Activated CD4-positive, alpha-beta memory T cell treated with anti-CD3 and anti-CD28 coated beads for 36 hours (primary cell): Measurements from ENCODE around the gene OR2W3. TPM values are rescaled to one million over a fixed set of nuclear protein-coding genes. Genes with fewer than 3 reads are reported as not detected.

ENCODE experiments used
- CTCF ChIA-PET: fragments of 350-600 bp; sonication (Branson Sonifier 250); formaldehyde crosslinking; loops from one replicate; lab custom pipeline; 2021; ENCODE audit warnings: antibody characterized with exemption, inconsistent platforms; lab: Charles Lee
- POLR2A ChIA-PET: fragments of 350-600 bp; sonication (Branson Sonifier 250); formaldehyde crosslinking; loops from one replicate; lab custom pipeline; 2021; ENCODE audit warnings: antibody characterized with exemption; lab: Charles Lee
- DNase-seq: peaks from one replicate; pipeline ENCODE4 v3.0.0-alpha.2; 2020
- H3K27ac Mint-ChIP-seq: one replicate; pipeline ENCODE4 v1.8.0; 2021; ENCODE audit warnings: mixed read lengths
- H3K27me3 Mint-ChIP-seq: one replicate; pipeline ENCODE4 v1.8.0; 2021; ENCODE audit warnings: mixed read lengths
- H3K36me3 Mint-ChIP-seq: one replicate; pipeline ENCODE4 v1.8.0; 2021; ENCODE audit warnings: mixed read lengths
- H3K4me1 Mint-ChIP-seq: one replicate; pipeline ENCODE4 v1.8.0; 2021; ENCODE audit warnings: low read depth, mixed read lengths
- H3K4me3 Mint-ChIP-seq: one replicate; pipeline ENCODE4 v1.8.0; 2021; ENCODE audit warnings: mild to moderate bottlenecking, mixed read lengths
- H3K9me3 Mint-ChIP-seq: one replicate; pipeline ENCODE4 v1.8.0; 2021; ENCODE audit warnings: mixed read lengths
- intact Hi-C: fragments of 100-400 bp; cut with micrococcal nuclease; formaldehyde crosslinking; loops from one replicate; pipeline ENCODE4 v1.15.1; 2023
- total RNA-seq, 2 experiments: library from RNA; stranded (reverse); gene quantifications; one replicate each; pipeline ENCODE4 v1.2.3, GENCODE V29; 2021

The OR2W3 gene
- total RNA-seq, 2 experiments from 2014 or later: not detected

GRCh38 chr1:247884797-247885413 is 10.5 kb upstream of the OR2W3 start:
- ChIA-PET POLR2A (no interaction called here), CTCF (no interaction called here)
- no peaks in the 10 kb centered on the region for H3K27me3 Mint-ChIP-seq
- no peak for DNase-seq
- H3K4me1 Mint-ChIP-seq: no peaks in the 10 kb centered on the region
- H3K36me3 Mint-ChIP-seq: no peaks in the 10 kb centered on the region
- intact Hi-C loops: no loop called here
- H3K27ac Mint-ChIP-seq: no peak overlapping the region
- H3K4me3 Mint-ChIP-seq: no peak overlapping the region
- H3K9me3 Mint-ChIP-seq: no peaks in the 10 kb centered on the region

- no peaks in the 10 kb centered on the region for H3K4me1 Mint-ChIP-seq
- no peak overlapping the region for H3K27ac Mint-ChIP-seq
- no peaks in the 10 kb centered on the region for H3K36me3 Mint-ChIP-seq
- POLR2A ChIA-PET: no interaction called here
- no peaks in the 10 kb centered on the region for H3K27me3 Mint-ChIP-seq
- CTCF ChIA-PET: no interaction called here
- intact Hi-C loops: no loop called here
- no peak overlapping the region for H3K4me3 Mint-ChIP-seq
- no peaks in the 10 kb centered on the region for H3K9me3 Mint-ChIP-seq
- no peak for DNase-seq
These were observed 589 bp downstream of the OR2W3 start for GRCh38 chr1:247895976-247896375.

- ChIA-PET CTCF (no interaction called here), POLR2A (no interaction called here)
- H3K4me1 Mint-ChIP-seq: peaks cover 16% of the 10 kb centered on the region
- H3K36me3 Mint-ChIP-seq: no peaks in the 10 kb centered on the region
- no peak for DNase-seq
- no peak overlapping the region for H3K4me3 Mint-ChIP-seq
- no peak overlapping the region for H3K27ac Mint-ChIP-seq
- peaks cover 9% of the 10 kb centered on the region for H3K9me3 Mint-ChIP-seq
- no peaks in the 10 kb centered on the region for H3K27me3 Mint-ChIP-seq
- intact Hi-C loops: no loop called here
These were observed 8.7 kb downstream of the OR2W3 start for GRCh38 chr1:247904122-247904521.

GRCh38 chr1:247905181-247905580 is 9.8 kb downstream of the OR2W3 start:
- Mint-ChIP-seq H3K4me3 (no peak overlapping the region), H3K36me3 (no peaks in the 10 kb centered on the region), H3K4me1 (peaks cover 16% of the 10 kb centered on the region), H3K27ac (no peak overlapping the region), H3K27me3 (no peaks in the 10 kb centered on the region), H3K9me3 (peaks cover 9% of the 10 kb centered on the region)
- CTCF ChIA-PET: no interaction called here
- no peak for DNase-seq
- POLR2A ChIA-PET: no interaction called here
- intact Hi-C loops: loop anchor here (5.0 kb wide), 1 partner anchor 493 kb away; no protein-coding TSS in a partner anchor

GRCh38 chr1:247905910-247906503 is 10.6 kb downstream of the OR2W3 start:
- Mint-ChIP-seq H3K36me3 (no peaks in the 10 kb centered on the region), H3K4me1 (peaks cover 16% of the 10 kb centered on the region), H3K27me3 (no peaks in the 10 kb centered on the region), H3K4me3 (peak overlapping the region; percentile 24), H3K9me3 (peaks cover 9% of the 10 kb centered on the region), H3K27ac (peak overlapping the region; percentile 51)
- intact Hi-C loops: loop anchor here (5.0 kb wide), 1 partner anchor 494 kb away; no protein-coding TSS in a partner anchor
- POLR2A ChIA-PET: no interaction called here
- DNase-seq: no peak
- CTCF ChIA-PET: interaction anchor here (1.3 kb wide), 1 partner anchor 31 kb away, joined by 5 read pairs; no protein-coding TSS in a partner anchor

- peak; percentile 50 for DNase-seq
- Mint-ChIP-seq H3K27ac (peak overlapping the region; percentile 51), H3K4me3 (peak overlapping the region; percentile 24), H3K4me1 (peaks cover 16% of the 10 kb centered on the region), H3K36me3 (no peaks in the 10 kb centered on the region), H3K27me3 (no peaks in the 10 kb centered on the region), H3K9me3 (peaks cover 9% of the 10 kb centered on the region)
- POLR2A ChIA-PET: no interaction called here
- intact Hi-C loops: loop anchor here (5.0 kb wide), 1 partner anchor 494 kb away; no protein-coding TSS in a partner anchor
- CTCF ChIA-PET: interaction anchor here (1.3 kb wide), 1 partner anchor 31 kb away, joined by 5 read pairs; no protein-coding TSS in a partner anchor
These were observed 11.2 kb downstream of the OR2W3 start for GRCh38 chr1:247906504-247907047.

GRCh38 chr1:247908766-247909165 is 13.4 kb downstream of the OR2W3 start:
- Mint-ChIP-seq H3K9me3 (peaks cover 9% of the 10 kb centered on the region), H3K36me3 (no peaks in the 10 kb centered on the region), H3K4me1 (peaks cover 16% of the 10 kb centered on the region), H3K27ac (no peak overlapping the region), H3K27me3 (no peaks in the 10 kb centered on the region), H3K4me3 (no peak overlapping the region)
- intact Hi-C loops: loop anchor here (5.0 kb wide), 1 partner anchor 496 kb away; no protein-coding TSS in a partner anchor
- ChIA-PET CTCF (no interaction called here), POLR2A (no interaction called here)
- no peak for DNase-seq

- POLR2A ChIA-PET: no interaction called here
- DNase-seq: no peak
- intact Hi-C loops: no loop called here
- H3K27me3 Mint-ChIP-seq: peaks cover 5% of the 10 kb centered on the region
- H3K4me3 Mint-ChIP-seq: no peak overlapping the region
- no peaks in the 10 kb centered on the region for H3K4me1 Mint-ChIP-seq
- no peaks in the 10 kb centered on the region for H3K36me3 Mint-ChIP-seq
- no peaks in the 10 kb centered on the region for H3K9me3 Mint-ChIP-seq
- CTCF ChIA-PET: interaction anchor here (1.5 kb wide), 1 partner anchor 524 kb away, joined by 3 read pairs; no protein-coding TSS in a partner anchor
- H3K27ac Mint-ChIP-seq: no peak overlapping the region
These were observed 18.4 kb downstream of the OR2W3 start for GRCh38 chr1:247913786-247914185.

GRCh38 chr1:247914941-247915662 is 19.7 kb downstream of the OR2W3 start:
- DNase-seq: no peak
- ChIA-PET CTCF (interaction anchor here (1.5 kb wide), 1 partner anchor 525 kb away, joined by 3 read pairs; no protein-coding TSS in a partner anchor), POLR2A (no interaction called here)
- H3K4me1 Mint-ChIP-seq: no peaks in the 10 kb centered on the region
- peaks cover 7% of the 10 kb centered on the region for H3K27me3 Mint-ChIP-seq
- no peaks in the 10 kb centered on the region for H3K9me3 Mint-ChIP-seq
- intact Hi-C loops: no loop called here
- no peak overlapping the region for H3K27ac Mint-ChIP-seq
- no peaks in the 10 kb centered on the region for H3K36me3 Mint-ChIP-seq
- no peak overlapping the region for H3K4me3 Mint-ChIP-seq

GRCh38 chr1:247919952-247920351 is 24.6 kb downstream of the OR2W3 start, which contains the start of gene OR2T8:
Gene OR2T8 (plus strand): TSS chr1:247920252. CDS start chr1:247921018, 766 bp downstream.
- POLR2A ChIA-PET: no interaction called here
- Mint-ChIP-seq H3K36me3 (no peaks in the 10 kb centered on the region), H3K4me1 (no peaks in the 10 kb centered on the region), H3K27ac (no peak within 1 kb of the TSS), H3K4me3 (no peak within 1 kb of the TSS), H3K27me3 (peaks cover 10% of the 10 kb centered on the region), H3K9me3 (no peaks in the 10 kb centered on the region)
- intact Hi-C loops: no loop called here
- CTCF ChIA-PET: no interaction called here
- DNase-seq: no peak

- Mint-ChIP-seq H3K36me3 (no peaks in the 10 kb centered on the region), H3K9me3 (no peaks in the 10 kb centered on the region), H3K4me1 (no peaks in the 10 kb centered on the region), H3K27ac (no peak overlapping the region), H3K4me3 (no peak overlapping the region), H3K27me3 (peaks cover 5% of the 10 kb centered on the region)
- no peak for DNase-seq
- intact Hi-C loops: no loop called here
- CTCF ChIA-PET: no interaction called here
- POLR2A ChIA-PET: no interaction called here
These were observed 28.6 kb downstream of the OR2W3 start for GRCh38 chr1:247923941-247924340.

GRCh38 chr1:247924868-247925267 is 29.5 kb downstream of the OR2W3 start, which contains the start of gene OR2AJ1:
Gene OR2AJ1 (plus strand): TSS chr1:247924889. CDS start chr1:247933769, 8,880 bp downstream.
- peaks cover 3% of the 10 kb centered on the region for H3K27me3 Mint-ChIP-seq

More at GRCh38 chr1:247924868-247925267, 29.5 kb downstream of the OR2W3 start, which contains the start of gene OR2AJ1:
- no peak within 1 kb of the TSS for H3K4me3 Mint-ChIP-seq
- no peaks in the 10 kb centered on the region for H3K36me3 Mint-ChIP-seq
- DNase-seq: no peak
- ChIA-PET CTCF (no interaction called here), POLR2A (interaction anchor here (0.6 kb wide), 1 partner anchor 100 kb away, joined by 3 read pairs; no protein-coding TSS in a partner anchor)
- intact Hi-C loops: no loop called here
- H3K27ac Mint-ChIP-seq: no peak within 1 kb of the TSS
- no peaks in the 10 kb centered on the region for H3K9me3 Mint-ChIP-seq
- no peaks in the 10 kb centered on the region for H3K4me1 Mint-ChIP-seq
